ENCODE data around the gene IGF1.
"Not testable (repeated sequence)": the region's sequence is repeated elsewhere in the genome, so short reads cannot be mapped to it uniquely, and the experiment has no call there.

The IGF1 gene

DNA sequence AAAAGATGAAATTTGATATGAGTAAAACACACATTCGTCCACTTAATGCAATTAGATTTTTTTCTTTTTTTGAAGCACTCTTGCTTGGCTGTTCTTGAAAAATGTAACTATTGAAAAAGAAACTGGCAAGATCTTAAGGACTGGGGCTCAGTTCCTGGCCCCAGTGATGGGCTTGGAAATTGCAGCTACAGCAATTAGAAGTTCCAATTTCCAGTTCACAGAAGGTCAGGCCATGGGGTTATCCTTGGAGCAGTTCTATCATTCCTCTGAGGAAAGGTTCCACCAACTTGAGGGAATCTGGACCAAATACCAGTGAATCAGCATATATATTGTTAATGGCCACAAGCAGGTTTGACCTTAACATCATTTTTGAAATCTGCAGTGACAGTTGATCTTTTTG, 18.9 kb downstream of the IGF1 start:
- DNase-seq (ENCODE audit: low read depth) = no peak

DNA sequence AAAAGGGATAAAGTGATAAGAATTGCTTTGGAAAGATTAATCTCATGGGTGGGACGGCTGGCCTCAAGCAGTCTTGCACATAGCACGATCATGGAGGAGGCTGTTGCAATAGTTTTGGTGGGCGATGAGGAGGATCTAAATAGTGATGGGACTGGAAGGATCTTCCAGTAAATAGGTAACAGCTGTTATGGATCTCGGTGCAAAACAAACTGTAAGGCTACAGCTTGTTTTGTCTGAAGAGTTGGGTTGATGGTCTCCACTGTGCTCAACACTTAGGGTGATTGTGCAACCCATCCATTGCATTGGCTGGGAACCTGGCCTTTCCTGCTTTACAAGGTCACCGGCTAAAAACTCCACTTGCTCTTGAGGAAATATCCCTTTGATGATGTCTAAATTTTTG, 21.0 kb downstream of the IGF1 start:
- no peak for DNase-seq (ENCODE audit: low read depth)

DNA sequence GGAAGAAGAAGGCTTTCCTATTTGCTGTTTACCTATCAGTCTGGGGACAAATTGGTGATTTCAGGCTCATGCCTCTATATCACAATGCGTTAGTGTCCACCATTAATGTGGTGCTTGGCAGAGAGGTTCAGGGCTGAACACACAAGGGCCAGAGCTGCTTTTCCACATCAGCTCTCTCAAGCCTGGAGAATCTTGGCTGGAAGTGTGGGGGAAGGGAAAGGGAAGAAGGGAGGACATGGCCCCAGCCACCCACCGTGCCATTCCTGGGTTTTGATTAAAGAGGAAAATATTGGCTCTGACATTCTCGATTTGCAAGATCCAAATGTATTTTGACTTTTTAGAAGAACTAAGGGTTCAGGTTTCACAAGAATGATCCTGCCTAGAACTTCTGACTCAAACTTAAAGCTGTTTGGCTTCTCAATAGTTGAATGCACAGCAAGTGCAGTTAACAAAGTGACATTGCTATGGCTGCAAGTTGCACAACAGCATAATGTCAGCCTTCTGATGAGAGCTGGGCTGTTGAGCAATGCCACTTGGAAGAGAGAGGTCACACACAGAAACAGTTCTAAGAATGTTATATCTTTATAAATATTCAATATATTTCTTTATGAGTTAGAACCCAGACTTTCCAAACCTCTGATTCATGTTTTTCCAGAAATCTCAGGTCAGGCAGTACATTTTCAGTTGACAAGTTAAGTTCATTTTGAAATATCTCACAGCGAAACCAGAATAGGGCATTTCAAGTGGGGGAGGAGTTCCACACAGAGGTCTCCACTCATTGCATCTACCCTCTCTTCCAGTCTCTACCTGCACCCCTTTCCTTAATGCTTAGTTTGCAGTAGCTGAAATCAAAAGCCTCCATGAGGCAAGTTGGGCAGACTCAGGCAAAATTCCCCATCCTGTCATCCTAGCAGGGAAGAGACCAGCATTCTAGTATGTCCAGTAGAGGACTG, 25.3 kb downstream of the IGF1 start:
- DNase-seq (ENCODE audit: low read depth) = no peak

DNA sequence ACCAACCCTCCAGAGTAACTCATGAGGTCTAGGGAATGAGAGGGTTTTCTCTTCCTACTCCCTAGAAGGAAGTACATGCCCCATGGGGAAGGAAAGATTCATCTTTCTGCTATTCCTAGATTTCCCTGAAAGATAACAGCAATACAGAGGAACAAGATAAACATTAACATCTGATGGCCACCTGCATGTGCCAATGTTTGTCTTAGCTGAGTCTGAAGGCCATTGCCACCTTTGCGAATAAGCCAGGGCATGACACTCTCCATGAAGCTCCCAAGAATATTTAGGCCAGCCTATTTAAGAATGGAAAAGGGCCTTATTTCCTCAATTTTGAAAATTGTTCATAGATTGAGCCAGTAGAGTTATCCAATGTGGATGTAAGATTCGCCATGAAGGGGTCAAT, 26.0 kb downstream of the IGF1 start:
- no peak for DNase-seq (ENCODE audit: low read depth)

DNA sequence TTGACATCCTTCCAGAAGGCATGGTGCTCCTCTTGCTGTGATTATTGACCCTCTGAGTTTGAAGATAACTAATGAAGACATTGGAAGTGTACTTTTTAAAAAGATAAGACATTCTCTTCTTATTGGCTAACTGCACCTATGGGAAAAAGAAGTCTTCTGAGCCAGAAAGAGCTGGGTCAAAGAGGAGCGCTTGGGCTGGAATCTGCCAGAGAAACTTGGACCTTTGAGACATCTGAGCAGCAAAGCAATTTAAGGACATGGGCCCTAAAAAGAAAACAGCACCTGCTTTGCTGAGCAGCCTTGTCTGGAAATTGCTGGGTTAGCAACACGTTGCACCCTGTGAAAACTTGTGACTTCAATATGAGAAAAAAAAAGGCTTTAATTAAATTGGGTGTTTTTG, 27.8 kb downstream of the IGF1 start:
- no peak for DNase-seq (ENCODE audit: low read depth)

DNA sequence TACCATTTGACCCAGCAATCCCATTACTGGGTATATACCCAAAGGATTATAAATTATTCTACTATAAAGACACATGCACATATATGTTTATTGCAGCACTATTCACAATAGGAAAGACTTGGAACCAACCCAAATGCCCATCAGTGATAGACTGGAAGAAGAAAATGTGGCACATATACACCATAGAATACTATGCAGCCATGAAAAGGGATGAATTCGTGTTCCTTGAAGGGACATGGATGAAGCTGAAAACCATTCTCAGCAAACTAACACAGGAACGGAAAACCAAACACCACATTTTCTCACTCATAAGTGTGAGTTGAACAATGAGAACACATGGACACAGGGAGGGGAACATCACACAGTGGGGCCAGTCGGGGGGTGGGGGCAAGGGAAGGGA, 31.3 kb downstream of the IGF1 start:
- not testable (repeated sequence) for DNase-seq (ENCODE audit: low read depth)

DNA sequence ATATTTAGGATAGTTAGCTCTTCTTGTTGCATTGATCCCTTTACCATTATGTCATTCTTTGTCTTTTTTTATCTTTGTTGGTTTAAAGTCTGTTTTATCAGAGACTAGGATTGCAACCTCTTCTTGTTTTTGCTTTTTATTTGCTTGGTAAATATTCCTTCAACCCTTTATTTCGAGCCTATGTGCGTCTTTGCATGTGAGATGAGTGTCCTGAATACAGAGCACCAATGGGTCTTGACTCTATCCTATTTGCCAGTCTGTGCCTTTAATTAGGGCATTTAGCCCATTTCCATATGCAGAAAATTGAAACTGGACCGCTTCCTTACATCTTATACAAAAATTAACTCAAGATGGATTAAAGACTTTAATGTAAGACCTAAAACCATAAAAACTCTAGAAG, 32.9 kb downstream of the IGF1 start:
- not testable (repeated sequence) for DNase-seq (ENCODE audit: low read depth)

DNA sequence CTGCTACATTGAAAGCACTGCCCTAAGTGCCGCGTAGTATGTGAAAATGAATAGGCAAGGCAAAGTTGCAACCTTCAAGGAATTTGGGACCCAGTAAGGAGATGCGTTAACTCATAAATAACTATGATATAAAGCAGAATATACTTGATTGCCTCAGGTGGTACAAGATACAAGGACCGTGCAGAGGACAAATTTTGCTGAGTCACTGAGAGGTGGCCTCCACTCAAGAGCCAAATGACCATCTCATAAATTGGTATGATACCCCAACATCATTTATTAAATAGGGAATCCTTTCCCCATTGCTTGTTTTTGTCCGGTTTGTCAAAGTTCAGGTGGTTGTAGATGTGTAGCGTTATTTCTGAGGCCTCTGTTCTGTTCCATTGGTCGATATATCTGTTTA, 35.7 kb downstream of the IGF1 start:
- DNase-seq (ENCODE audit: low read depth) = no peak

DNA sequence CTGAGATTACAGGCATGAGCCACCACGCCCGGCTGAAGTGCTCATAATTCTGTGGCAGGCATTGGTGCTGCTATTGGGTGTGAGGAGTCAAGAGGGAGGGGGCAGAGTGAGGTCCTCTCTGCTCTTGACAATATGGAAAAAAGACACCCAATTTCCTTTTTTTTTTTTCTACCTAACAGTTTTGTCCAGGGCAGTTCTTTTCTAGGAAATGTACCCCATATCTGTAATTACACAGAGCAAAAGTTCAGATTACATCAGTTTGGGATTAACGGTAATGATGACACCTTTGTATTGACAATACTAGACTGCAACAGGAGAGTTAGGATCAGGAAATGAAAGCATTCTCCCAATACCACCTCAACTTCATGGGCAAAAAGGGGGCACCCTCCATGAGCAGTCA, 36.3 kb downstream of the IGF1 start:
- no peak for DNase-seq (ENCODE audit: low read depth)

DNA sequence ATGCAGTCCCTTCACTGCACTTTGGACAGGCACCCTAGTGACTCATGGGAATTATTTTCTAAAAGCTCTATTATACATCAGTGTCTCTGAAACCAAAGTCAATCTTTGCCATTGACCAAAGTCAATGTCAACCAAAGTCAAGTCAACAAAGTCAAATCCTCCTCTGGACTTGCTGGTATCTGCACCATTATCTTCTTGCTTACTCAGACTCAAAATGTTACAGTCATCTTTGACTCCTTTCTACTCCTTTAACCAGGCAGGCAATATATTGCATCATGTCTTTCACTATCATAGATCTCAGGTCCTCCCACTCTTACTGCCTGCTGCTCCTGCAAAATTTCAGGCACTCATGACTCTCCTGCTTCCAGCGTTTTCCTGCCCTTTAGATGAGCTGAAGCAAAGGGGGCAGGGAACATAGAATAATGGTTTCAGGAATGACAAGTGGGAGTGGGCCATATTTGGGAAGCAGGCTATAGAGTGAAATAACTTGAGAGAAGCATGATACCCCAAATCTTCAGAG, 39.2 kb downstream of the IGF1 start:
- DNase-seq (ENCODE audit: low read depth) = no peak

DNA sequence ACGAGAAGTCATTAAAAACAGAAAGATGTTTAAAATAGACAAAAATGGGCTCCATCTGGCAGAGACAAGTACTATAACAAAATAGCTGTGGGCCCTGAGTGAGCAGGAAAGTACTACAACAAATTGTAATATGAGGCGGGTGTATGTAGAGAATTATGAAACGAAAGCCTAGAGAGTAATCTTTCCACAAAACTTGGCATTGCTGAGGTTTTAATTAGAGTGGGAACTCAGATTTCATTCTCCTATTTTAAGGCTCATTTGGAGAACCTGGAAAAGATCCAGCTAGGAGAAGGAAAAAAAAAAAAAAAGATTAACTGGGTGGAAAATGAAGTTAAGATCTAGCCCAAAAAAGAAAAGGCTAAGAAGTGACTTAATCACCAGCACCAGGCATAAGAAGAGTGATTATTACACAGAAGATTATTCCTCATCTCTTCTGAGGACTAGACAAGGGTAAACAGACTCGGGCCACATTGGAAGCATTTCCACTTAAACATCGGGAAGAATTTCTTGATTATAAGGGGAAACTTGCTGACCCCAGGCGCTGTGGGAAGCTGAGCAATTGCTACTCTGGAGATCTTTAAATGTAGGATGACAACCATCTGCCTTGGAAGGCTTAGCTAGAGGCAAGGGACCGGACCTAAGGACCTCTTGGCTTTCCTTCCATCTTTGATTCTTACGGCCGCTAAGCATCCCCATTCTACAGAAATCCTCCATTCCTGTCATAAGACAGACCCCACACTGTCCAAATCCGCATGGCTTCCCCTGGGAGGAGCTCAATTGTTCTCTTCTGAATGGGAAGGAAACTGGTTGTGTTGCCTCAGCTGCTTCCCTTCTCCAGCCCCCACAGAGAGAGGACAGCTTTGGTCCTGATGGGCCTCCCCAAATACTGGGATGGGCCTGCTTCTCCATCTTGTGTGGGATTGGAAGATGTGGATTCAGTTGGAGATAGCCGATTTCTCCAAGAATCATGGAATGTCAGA, 40.6 kb downstream of the IGF1 start:
- DNase-seq (ENCODE audit: low read depth) = no peak

DNA sequence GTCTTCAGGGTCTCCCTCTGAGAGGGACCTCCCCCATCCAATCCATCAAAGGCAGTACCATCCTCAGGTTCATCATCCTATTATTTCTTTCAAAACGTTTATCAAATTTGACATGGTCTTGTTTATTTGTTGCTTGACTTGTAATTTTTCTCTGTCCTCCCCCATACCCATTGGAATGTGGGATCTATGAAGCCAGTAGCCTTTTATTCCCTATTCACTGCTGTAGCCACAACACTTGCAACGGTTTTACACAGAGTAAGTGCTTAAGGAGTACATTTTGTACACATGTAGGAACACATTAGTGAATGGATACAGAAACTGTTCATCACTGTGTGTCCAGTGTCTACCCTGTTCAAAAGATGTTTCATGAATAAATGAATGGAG, 41.5 kb downstream of the IGF1 start:
- no peak for DNase-seq (ENCODE audit: low read depth)

DNA sequence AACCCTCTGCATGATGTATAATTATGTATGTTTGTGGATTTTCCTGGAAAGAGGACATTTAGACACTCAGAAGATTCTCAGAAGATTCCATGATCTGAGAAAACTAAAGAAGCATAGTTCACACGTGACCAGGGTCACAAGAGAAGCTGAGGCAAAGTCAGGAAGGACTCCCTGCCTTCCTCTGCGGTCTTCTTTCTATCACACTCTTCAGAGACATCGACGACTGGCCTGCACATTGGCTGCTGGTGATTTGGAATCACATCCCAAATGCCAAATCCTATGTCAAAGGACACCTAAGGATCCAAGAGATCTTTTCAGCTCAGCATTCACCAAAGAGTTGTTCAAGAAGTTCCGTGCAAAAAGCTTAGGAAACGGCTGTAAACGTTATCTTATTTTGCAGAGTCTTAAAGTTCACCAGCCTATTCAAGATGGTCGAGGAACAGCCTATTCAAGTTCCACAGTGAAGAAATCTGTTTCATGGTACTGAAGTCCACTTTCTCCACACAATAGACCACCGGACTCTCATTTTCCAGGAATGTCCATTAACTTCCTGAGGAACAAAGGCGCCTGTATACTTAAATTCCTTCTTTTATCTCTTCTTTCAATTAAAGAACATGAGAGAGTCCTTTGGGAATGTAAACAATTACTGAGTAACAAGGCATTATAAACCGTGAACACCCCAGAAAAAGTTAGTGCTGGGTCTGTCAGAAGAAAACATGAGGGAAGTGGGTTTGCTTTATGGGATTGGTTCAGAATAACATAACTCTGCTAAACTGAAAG, 42.1 kb downstream of the IGF1 start:
- no peak for DNase-seq (ENCODE audit: low read depth)

DNA sequence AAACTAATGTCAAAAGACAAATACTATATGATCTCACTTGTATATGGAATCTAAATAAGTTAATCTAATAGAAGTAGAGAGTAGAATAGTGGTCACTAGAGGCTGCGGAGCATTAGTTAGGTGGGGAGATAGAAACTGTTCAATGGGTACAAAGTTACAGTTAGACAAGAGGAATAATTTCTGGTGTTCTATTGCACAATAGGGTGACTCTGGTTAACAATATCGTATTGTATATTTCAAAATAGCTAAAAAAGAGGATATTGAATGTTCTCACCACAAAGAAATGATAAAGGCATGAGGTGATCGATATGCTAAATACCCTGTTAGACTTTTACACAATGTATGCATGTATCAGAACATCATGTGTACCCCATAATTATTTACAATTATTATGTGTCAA, 42.9 kb downstream of the IGF1 start:
- no peak for DNase-seq (ENCODE audit: low read depth)

DNA sequence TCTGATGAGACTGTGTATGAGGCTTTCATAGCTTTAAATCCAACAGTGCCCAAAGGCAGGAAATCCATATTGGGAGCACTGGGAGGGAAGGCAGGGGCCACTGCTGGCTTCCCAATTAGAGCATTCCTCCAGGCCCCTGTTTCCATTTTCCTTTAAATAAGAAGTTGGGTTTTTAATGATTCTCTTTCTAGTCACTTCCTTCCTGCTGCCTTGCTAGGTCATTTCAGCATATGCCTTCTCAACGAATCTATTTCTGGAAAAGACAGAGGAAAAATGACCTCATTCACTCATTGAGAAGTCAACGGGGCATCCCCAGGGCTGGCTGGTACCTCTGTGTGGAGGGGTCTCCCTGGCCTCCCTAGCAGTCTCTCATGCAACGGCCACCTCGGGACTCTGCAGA, 43.5 kb downstream of the IGF1 start:
- DNase-seq (ENCODE audit: low read depth) = no peak

DNA sequence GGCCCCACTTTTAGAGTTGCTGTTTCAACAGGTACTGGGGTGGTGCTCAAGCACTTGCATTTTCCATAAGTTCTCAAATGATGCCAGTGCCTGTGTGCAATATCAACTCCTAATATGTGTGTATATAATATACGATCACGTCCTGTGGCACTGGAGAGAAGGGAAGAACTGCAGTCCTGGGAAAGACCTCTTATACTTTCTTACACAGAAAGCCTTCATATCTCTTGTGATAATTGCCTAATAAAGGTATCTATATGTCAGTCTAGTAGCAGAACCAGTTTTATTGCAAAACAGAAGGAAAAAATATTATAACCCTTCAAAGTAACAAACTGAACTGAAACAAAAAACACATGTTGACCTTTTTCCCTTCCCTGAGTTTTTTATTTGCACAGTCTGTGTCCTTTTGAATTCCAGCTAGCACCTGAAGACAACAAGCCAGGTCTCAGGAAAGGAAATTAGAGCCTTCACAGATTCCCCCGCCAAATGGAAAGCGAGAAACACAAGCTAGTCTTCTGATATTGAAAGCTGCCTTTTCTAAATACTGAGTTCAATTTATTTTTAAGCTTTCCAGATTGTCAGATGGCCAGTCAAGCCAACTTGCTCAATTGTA, 44.4 kb downstream of the IGF1 start:
- DNase-seq (ENCODE audit: low read depth) = no peak

DNA sequence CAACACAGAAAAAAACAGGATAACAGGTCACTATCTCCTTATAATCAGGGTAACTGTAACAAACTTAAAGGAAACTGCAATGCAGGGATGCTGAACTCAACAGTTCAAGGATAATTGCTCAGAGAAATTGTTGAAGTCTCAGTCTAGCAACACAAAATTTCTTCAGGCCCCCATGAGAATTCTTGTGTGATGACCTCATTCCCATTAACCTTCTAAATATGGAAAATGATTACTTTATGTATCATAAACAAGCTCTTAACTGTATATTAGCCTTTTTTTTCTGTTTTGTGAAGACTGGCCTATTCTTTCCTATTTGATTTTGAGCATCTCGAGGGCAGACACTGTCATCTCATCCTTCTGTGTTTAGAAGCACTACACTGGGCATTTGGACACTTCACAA, 47.1 kb downstream of the IGF1 start:
- no peak for DNase-seq (ENCODE audit: low read depth)

DNA sequence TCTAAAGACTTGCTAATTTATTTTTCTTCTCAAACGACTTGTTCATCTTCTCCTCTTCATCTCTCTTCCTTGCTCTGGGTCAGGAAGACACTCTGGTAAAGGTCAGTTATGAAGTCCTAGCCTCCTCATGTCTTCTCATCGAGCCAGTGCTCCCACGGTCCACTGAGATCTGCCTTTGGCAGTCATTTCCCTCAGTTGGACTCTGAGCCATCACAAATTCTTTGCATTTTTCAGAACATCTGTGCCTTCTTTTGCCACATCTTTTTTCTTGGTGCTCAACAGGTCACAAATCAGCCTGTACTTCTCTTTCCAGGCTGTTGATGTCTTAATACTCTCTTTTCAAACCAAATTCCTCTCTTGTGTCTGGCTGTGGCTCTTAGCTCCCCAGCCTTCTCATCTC, 49.7 kb downstream of the IGF1 start:
- no peak for DNase-seq (ENCODE audit: low read depth)

DNA sequence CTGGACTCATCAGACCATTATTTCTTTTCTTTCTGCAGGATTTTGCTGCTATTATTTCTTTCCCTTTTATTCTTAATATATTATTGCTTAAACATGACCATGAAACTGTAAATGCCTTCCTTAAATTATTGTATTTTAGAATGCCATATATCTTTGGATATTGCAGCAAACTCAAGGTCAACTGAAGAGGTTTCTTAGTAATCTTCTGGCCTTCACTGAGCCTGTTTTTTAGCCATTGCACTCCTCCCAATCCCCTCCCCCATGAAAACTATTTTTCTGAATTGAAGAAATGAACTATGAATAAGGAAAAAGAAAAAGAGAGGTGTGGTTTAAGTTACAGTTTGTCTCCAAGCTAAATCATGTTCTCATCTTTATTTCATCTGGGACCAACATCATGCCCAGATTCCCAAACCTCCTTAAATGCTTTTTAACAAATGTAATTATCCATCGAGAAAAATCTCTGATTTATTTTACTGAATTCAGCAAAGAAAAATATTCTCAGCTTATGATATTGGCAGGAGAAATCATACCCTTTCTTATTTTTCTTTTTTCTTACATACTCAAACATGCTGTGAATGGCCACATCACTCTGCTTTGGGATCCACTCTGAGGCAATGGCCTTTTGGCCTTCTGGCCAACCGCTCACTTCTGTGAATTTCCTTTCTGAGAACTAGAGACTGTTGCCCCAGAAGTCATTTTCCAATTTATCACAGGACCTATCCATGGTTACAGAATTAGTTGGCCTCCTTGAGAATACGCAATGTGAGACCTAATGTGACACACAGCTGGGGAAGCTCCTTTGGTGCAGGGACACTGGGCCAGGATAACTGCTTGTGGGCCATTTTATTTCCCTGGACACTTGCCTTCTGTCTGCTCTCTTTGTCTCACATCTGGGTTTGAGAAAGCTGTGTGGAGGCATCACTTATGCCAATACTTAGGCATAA, 50.9 kb downstream of the IGF1 start:
- no peak for DNase-seq (ENCODE audit: low read depth)

DNA sequence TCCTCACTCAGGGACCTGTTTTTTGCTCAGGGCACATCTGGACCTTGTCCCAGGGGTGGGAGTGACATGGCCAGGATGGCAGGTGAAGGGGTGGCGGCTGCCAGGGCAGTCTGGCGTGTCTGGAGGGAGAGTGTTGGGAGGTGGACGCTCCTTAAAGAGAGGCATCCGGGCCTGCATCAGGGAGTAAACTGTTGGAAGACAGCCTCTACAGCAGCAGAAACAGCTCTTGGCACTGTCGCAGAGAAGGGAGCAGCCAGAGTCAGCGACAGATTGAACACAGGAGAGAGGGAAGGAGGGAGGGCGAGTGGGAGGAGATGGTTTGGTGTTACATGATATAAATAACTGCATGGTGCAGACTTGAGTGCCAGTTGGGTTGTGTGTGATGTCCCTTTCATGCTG, 52.8 kb downstream of the IGF1 start:
- no peak for DNase-seq (ENCODE audit: low read depth)
